Measurements from ENCODE around the gene AGO3.

Gene AGO3

DNA sequence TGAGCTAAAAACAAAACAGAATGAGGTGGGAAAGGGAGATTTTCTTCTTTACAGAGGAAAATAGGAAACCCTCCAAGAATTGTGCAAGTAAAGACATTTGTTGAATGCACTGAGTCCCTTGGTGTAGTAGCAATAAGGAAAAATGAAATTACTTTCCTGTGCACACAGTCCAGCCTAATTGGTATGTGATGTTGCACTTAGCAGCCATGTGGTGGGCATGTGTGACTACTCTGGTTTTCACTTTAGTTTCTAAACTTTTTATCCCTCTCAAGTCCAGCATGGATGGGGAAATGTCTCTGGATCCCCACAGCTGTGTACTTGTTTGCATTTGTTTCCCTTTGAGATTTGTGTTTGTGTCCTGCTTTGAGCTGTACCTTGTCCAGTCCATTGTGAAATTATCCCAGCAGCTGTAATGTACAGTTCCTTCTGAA lies 7.1 kb upstream of the AGO3 start:
- no peak overlapping the region for H3K4me2 ChIP-seq
- no peak for TF ChIP-seq Cebpa-rat (IDR thresholded peaks at IDR 0.05)
- peaks cover 64% of the 10 kb centered on the region for H3K36me3 ChIP-seq
- no peaks in the 10 kb centered on the region for H3K4me1 ChIP-seq
- H3K27me3 ChIP-seq: no peaks in the 10 kb centered on the region
- H3K4me3 ChIP-seq: no peak overlapping the region
- no peak overlapping the region for H3K27ac ChIP-seq
- H4K20me1 ChIP-seq: peaks cover 4% of the 10 kb centered on the region; the same call in 1 of the 2 replicates
- no peak overlapping the region for H3K9ac ChIP-seq
- H3K9me3 ChIP-seq: no peaks in the 10 kb centered on the region

DNA sequence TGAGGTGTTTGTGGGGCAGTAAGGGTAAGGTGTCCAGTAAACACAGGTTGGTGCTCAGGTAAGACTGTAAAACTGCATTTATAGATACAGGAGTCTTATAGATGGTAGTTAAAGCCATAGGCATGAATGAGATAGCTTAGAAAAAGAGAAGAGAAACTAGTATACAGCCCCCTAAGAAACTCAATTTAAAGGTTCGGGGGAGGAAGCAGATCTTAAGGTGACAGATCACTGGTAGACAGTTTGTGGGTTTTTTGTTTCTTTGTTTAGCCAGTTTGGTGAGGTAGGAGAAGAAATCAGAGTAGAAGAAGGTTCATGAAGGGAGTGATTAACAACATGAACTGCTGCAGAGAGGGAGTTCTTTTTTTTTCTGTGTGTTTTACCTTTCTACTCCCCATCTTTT lies 6.1 kb upstream of the AGO3 start:
- Histone ChIP-seq H3K4me3 (no peak overlapping the region), H4K20me1 (no peaks in the 10 kb centered on the region), H3K27ac (no peak overlapping the region), H3K9me3 (no peaks in the 10 kb centered on the region), H3K27me3 (no peaks in the 10 kb centered on the region), H3K4me1 (peaks cover 4% of the 10 kb centered on the region), H3K4me2 (no peak overlapping the region), H3K36me3 (peaks cover 53% of the 10 kb centered on the region), H3K9ac (no peak overlapping the region)
- TF ChIP-seq Cebpa-rat (IDR thresholded peaks at IDR 0.05): no peak

DNA sequence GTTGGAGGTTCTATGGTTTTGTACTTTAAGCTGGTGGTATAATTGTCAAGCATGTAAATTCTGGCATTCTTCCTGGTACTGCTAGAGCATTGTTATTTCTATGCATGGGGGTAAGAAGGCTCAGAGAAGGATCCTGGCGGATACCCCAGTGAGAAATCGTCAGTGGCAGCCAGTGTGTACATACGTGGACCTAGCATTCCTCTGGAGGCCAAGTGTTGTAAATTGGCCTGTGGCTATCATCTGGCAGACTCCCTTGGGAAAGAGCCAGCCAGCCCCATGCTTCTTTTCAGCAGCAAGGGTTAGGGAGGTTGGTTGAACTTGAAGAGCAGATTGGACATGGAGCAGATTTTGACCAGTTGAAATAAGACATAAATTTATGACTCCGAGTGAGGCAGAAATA lies 5.2 kb upstream of the AGO3 start:
- TF ChIP-seq Cebpa-rat (IDR thresholded peaks at IDR 0.05): no peak
- no peak overlapping the region for H3K27ac ChIP-seq
- H3K4me3 ChIP-seq: no peak overlapping the region
- no peaks in the 10 kb centered on the region for H4K20me1 ChIP-seq
- no peaks in the 10 kb centered on the region for H3K27me3 ChIP-seq
- H3K4me1 ChIP-seq: peaks cover 8% of the 10 kb centered on the region
- H3K9ac ChIP-seq: no peak overlapping the region
- no peaks in the 10 kb centered on the region for H3K9me3 ChIP-seq
- H3K36me3 ChIP-seq: peaks cover 44% of the 10 kb centered on the region
- no peak overlapping the region for H3K4me2 ChIP-seq

DNA sequence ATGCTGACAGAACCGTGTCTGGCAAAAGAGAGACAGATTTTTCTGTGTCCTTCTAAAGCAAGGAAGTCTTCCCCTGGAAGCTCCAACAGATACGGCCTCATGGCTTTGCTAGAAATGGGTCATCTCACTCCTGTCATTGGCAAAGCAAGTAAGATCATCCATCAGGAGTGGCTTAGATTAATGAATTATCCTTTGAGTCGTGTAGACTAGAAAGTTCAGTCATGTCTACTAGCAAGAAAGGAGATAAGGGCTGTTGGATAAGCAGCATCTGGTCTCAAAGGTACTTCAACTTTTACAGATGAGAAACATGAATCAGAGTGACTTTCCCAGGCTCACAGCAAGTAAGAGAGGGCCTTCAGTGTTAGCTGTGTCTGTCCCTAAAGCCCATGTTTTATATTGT lies 3.4 kb upstream of the AGO3 start:
- TF ChIP-seq Cebpa-rat (IDR thresholded peaks at IDR 0.05): no peak
- Histone ChIP-seq H4K20me1 (peaks cover 7% of the 10 kb centered on the region; the same call in 1 of the 2 replicates), H3K9me3 (no peaks in the 10 kb centered on the region), H3K9ac (no peak overlapping the region), H3K4me2 (no peak overlapping the region), H3K36me3 (peaks cover 27% of the 10 kb centered on the region), H3K4me3 (no peak overlapping the region), H3K27me3 (no peaks in the 10 kb centered on the region), H3K4me1 (peaks cover 16% of the 10 kb centered on the region), H3K27ac (no peak overlapping the region)

DNA sequence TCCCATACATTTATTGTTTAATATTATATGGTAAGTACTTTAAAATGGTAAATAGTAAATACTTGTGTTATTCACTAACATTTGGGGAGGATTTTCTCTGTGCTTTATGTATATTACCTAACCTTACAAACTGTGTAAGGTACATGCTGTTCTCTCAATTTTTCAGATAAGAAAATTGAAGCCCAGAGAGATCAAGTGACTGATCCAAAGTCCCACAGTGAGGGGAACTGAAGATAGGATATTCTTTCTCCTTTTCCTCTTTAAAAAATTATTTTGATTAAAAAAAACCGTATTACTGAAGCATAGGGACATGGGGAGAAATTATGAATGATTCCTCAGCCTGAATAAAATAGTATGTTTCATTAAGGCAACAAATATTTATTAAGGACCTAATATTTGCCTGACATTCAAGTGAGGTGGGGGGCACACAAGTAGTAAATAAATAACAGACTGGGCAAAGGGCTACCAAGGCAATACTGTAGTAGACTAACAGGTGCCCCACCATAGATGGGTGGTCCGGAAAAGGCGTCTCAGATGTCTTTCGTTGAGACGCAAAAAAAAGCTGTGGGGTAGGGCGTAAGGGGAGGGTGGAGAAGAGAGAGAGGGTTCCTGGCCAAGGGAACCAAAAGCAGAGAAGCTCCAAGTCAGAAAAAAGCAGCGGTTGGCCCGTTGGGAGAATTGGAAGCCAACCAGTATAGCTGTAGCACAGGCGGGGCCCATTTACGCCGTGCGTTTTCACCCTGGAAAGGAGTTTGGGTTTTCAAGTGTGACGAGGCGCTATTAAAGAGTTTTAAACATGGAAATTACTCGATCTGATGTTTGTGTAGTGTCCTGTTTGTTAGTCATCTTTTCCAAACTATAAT lies 944 bp upstream of the AGO3 start:
- Histone ChIP-seq H4K20me1 (peaks cover 32% of the 10 kb centered on the region; the same call in 1 of the 2 replicates), H3K9ac (peak overlapping the region; percentile 95), H3K36me3 (peaks cover 11% of the 10 kb centered on the region; the same call in 1 of the 2 replicates), H3K27ac (peak overlapping the region; percentile 92), H3K9me3 (no peaks in the 10 kb centered on the region), H3K4me2 (peak overlapping the region; percentile 83), H3K4me1 (peaks cover 26% of the 10 kb centered on the region), H3K4me3 (peak overlapping the region; percentile 95), H3K27me3 (no peaks in the 10 kb centered on the region)
- TF ChIP-seq Cebpa-rat (IDR thresholded peaks at IDR 0.05): no peak

DNA sequence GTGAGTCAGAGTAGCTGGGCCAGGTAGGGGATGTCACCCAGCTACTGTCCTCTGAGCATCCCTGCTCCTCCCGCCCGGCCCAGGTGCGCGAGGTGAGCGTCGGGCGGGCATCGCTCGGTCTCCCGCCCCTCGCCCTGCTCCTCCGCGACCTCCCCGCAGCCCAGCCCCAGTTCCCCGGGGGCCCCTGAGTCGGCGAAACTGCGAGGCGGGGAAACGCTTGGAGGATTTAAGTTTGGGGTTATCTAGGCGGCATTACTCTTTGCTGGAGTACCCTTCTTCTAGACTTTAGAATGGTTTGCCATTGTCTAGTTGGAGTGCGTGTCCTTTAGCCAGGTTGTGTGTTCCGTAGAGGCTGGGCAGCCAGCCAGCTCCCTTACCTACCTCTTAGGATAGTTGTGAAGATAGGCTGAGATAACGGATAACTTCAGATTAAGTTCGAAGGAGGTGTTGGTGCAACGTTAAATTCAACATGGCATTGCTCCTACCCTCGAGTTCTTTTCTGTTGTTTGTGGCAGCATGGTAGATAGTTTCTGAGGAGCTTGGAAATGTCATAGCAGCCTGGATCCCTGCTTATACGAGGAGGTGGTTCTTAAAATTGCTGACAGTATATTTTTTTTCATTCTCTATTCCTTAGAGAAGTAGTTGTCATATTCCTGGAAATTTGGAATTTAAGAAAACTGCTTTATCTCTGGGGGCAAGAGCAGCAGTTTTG lies 697 bp downstream of the AGO3 start:
- peak overlapping the region; percentile 95 for H3K9ac ChIP-seq
- H3K4me3 ChIP-seq: peak overlapping the region; percentile 95
- H3K4me1 ChIP-seq: peaks cover 29% of the 10 kb centered on the region
- no peaks in the 10 kb centered on the region for H3K9me3 ChIP-seq
- H4K20me1 ChIP-seq: peaks cover 49% of the 10 kb centered on the region
- no peak for TF ChIP-seq Cebpa-rat (IDR thresholded peaks at IDR 0.05)
- peak overlapping the region; percentile 92 for H3K27ac ChIP-seq
- H3K27me3 ChIP-seq: no peaks in the 10 kb centered on the region
- peak overlapping the region; percentile 83 for H3K4me2 ChIP-seq
- H3K36me3 ChIP-seq: 0 out of 2 replicates have a peak, but pooled peaks cover under 1% of the 10 kb centered on the region

DNA sequence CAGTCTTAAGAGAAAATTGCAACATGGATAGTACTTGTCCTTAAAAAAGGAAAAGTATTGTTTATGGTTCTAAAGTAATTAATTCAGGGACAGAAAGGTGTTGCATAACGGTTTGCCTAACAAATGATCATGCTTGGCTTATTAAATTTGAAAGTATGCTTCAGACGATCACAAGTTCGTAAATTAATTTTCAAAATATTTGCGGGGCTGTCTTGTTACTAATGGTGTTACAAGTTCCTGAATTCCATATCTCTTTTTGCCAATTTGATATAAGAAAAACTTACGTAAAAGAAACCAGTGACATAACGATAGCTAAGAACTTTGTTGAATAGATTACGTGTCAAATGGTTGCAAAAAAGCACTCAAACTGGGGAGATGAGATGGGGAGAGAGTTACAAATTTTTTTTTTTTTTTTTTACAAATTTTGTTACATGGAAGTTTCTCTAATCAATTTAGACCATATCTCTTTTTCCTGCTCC lies 1.3 kb downstream of the AGO3 start:
- no peaks in the 10 kb centered on the region for H3K9me3 ChIP-seq
- TF ChIP-seq Cebpa-rat (IDR thresholded peaks at IDR 0.05): no peak
- no peaks in the 10 kb centered on the region for H3K27me3 ChIP-seq
- peak overlapping the region; percentile 95 for H3K4me3 ChIP-seq
- 0 out of 2 replicates have a peak overlapping the region, but pooled peaks have one; percentile 92 for H3K27ac ChIP-seq
- H3K4me1 ChIP-seq: peaks cover 29% of the 10 kb centered on the region
- peaks cover 55% of the 10 kb centered on the region for H4K20me1 ChIP-seq
- no peaks in the 10 kb centered on the region for H3K36me3 ChIP-seq
- H3K4me2 ChIP-seq: peak overlapping the region; percentile 83
- H3K9ac ChIP-seq: peak overlapping the region; percentile 95

DNA sequence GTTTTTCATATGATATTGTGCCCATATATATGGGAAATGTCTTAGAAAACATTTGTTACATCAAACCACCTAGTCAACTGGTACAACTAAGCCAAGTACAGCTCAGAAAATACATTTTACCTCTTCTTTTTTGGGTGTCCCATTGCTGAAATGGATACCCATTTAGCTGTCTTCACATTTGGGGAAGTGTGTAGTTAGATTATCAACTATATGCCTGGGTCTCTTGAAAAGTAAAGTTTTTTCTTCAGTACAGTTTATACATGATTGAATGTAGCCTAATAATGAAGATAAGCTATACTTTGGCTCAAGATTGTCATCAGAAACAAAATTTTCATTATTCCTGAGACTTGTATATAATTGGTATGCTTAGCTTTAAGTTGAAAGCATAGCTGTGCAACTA lies 2.0 kb downstream of the AGO3 start:
- Histone ChIP-seq H3K4me2 (peak overlapping the region; percentile 83), H3K4me3 (no peak overlapping the region), H3K9ac (peak overlapping the region; percentile 95; the same call in 1 of the 2 replicates)

DNA sequence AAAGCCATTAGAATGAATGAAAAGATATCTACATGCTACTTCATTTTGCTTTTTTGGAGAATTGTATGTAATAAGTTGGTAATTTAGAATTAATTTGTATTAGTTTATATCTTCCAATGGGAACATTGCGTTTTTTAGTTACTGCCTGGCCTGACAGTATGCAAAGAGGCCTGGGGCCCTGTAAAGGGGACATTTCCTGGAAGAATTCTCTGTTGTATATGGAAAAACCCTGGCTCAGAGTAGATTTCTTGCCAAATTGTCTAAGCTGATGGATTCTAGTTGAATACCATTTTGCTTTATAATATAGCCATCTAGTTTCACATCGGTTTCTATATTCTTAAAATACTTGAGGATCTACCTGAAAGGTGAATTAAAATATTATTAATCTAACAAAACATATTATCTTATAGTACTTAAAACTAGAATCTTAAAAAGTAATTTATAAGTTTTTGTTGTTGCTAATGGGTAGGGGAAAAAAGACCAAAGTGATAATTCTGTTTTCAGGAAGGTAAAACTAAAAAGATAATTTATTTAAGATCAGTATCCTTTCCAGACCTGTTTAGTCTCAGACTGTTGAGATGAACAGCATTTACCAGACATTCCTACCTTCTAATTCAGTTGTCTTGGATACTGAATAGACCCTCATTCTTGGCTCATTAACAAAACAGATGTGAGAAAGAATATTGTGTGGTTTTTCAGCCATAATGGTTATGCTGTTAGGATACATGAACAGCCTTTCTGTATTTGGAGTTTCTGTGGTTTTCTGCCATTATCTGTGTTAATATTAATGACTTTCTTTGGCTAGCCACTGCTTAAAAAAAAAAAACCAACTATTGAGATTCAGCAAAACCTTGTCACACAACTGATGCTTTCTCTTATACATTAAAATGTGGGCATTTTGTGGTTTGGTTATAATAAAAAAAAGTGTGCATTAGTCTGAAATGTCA lies 4.8 kb downstream of the AGO3 start:
- no peaks in the 10 kb centered on the region for H3K9me3 ChIP-seq
- H4K20me1 ChIP-seq: peaks cover 90% of the 10 kb centered on the region
- no peaks in the 10 kb centered on the region for H3K36me3 ChIP-seq
- no peaks in the 10 kb centered on the region for H3K27me3 ChIP-seq
- peaks cover 21% of the 10 kb centered on the region for H3K4me1 ChIP-seq
- H3K9ac ChIP-seq: no peak overlapping the region
- no peak for TF ChIP-seq Cebpa-rat (IDR thresholded peaks at IDR 0.05)
- no peak overlapping the region for H3K4me3 ChIP-seq
- H3K4me2 ChIP-seq: no peak overlapping the region
- no peak overlapping the region for H3K27ac ChIP-seq

More for the DNA sequence above, 2.0 kb downstream of the AGO3 start:
- Histone ChIP-seq H3K27ac (no peak overlapping the region), H3K36me3 (no peaks in the 10 kb centered on the region), H3K9me3 (no peaks in the 10 kb centered on the region), H3K27me3 (no peaks in the 10 kb centered on the region), H3K4me1 (peaks cover 29% of the 10 kb centered on the region), H4K20me1 (peaks cover 62% of the 10 kb centered on the region)
- TF ChIP-seq Cebpa-rat (IDR thresholded peaks at IDR 0.05): no peak

All from BLaER1 (cell line).